Astrocyte (in vitro differentiated cells and primary cell): ENCODE results near the gene SRSF1.

ENCODE experiments used
- CTCF ChIP-seq: IDR thresholded peaks from 2 replicates; pipeline ENCODE4 v1.5.1; 2011; ENCODE audit warnings: low read depth, mild to moderate bottlenecking, inconsistent platforms, low read length, moderate library complexity; ENCODE audit not compliant: insufficient read depth
- EZH2 ChIP-seq: IDR thresholded peaks from 2 replicates; pipeline ENCODE4 v1.6.1; 2012; ENCODE audit warnings: mild to moderate bottlenecking, low read length, inconsistent platforms; ENCODE audit not compliant: insufficient read depth

GRCh38 chr17:57975044-57975443 is 32.0 kb downstream of the SRSF1 start:
- no peak for TF ChIP-seq CTCF
- TF ChIP-seq EZH2 = no peak
